RWPE1 (cell line): ENCODE data around the gene JAZF1.

Experiments used
- CTCF ChIA-PET: fragments of 350-600 bp; sonication (Branson Sonifier 250); formaldehyde crosslinking; extraction: SDS; loops from one replicate; lab custom pipeline; 2021; lab: Yijun Ruan, JAX
- POLR2A ChIA-PET: fragments of 400-600 bp; formaldehyde crosslinking; extraction: SDS; loops from one replicate; lab custom pipeline; 2020; ENCODE audit warnings: antibody characterized with exemption; ENCODE audit not compliant: low non-redundant PET; lab: Yijun Ruan, JAX
- DNase-seq: peaks from one replicate; pipeline ENCODE4 v3.0.0; 2012; ENCODE audit warnings: low spot score
- H3K27ac ChIP-seq: fragments of 450-650 bp; 2 replicates; pipeline ENCODE4 v1.5.1; 2017
- CTCF ChIP-seq: fragments of 450-650 bp; conservative IDR thresholded peaks from 2 replicates; pipeline ENCODE4 v1.5.1; 2017; ENCODE audit warnings: low read depth, mild to moderate bottlenecking

JAZF1 gene

DNA sequence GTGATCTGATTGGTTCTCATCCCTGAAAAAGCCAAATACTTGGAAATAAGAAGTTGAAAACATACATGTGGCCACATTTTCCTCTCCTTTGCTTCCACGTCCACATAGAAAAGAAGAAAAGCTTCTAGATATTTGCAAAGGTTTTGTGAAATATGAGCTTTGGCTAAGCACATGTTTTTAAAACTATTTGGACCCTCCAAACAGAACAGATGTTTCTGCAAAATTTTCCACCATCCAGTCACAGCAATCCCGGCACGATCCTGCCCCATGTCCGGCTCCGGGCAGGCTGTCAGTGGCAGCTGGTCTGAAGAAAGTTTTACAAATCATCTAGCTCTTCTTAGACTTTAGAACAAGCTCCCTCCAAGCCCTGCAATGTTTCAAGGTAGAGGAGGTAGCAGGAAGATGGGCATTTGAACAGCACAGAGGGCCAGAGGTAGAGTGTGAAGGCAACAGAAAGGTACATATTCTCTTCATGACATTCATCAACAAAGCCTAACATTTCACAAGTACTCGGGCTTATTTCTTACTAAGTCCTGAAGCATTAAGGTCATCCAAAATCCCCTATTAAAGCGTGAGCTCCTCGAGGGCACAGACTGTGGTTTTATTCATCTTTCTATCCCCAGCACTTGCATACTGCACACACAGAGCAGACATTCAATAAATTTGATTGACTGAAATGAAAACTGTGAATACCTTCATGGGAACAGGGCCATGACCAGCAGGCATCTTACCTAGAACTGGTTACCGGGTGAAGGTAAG lies 110.1 kb downstream of the JAZF1 start:
- no peak for DNase-seq
- TF ChIP-seq CTCF: no peak
- ChIA-PET CTCF (interaction anchor here (0.6 to 1.0 kb wide), 3 partner anchors 23 to 1791 kb away, joined by 3 to 4 read pairs (median 3); no protein-coding TSS in a partner anchor), POLR2A (no interaction called here)
- H3K27ac ChIP-seq: no peak overlapping the region

DNA sequence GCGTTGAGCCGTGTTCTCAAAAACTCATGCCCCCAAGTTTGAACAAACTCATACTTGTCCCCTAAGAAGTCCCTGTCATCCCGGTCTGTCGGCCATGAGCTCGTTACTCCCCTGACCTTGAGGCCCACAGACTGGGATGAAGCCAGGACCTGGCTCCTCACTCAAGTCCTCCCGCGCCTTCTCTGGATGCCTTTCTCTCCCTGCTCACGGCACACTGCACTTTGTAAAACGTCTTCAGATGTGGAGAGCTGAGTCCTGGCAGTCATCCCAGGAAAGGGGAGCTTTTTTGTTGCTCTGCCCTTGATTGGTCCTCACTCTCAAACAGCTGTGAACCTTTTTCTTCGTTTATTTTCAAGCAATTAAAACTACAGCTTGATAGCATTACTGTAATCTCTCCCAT lies 110.8 kb downstream of the JAZF1 start:
- TF ChIP-seq CTCF: no peak
- DNase-seq: no peak
- POLR2A ChIA-PET: no interaction called here
- CTCF ChIA-PET: interaction anchor here (0.6 to 1.7 kb wide), 2 partner anchors 8 to 295 kb away, joined by 3 to 7 read pairs; no protein-coding TSS in a partner anchor
- no peak overlapping the region for H3K27ac ChIP-seq

DNA sequence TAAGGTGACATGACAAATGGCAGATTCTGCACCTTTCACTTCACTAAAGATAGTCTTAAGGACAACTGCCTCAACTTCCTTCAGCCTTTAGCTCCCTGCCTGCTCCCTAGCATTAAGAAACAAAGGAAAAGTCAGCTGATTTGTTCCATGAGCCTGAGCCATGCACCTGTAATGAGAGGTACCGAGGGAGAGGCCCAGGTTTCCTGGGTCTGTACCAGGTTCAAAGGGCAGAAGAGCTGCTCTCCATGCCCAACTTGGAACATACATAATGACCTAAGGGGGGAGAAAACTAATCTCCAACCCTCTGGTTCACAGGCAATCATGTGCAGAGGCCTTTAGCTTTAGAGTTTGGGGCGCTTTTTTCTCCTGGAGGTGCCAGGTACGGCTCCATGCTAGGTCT lies 111.2 kb downstream of the JAZF1 start:
- no peak for TF ChIP-seq CTCF
- ChIA-PET POLR2A (no interaction called here), CTCF (interaction anchor here (1.7 kb wide), 1 partner anchor 9 kb away, joined by 7 read pairs; no protein-coding TSS in a partner anchor)
- DNase-seq: no peak
- no peak overlapping the region for H3K27ac ChIP-seq

DNA sequence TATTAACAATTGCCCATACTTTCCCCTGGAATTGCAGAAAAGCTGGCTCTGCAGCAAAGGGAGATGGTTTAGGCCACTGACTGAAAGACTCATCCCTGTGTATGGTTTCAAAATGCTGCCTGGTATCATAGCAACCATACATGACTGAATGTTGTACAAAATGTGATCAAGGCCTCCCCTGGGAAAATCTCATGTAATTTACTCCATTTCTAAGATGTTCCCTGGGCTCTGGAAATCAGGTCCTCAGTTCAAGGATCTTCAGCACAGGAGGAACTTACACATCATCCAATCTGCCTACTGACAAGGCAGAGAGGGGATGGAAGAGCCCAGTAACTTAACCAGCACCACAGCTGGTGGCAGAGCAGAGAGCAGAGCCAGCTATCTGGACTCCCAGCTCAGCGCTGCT lies 111.8 kb downstream of the JAZF1 start:
- no peak for TF ChIP-seq CTCF
- no peak for DNase-seq
- no peak overlapping the region for H3K27ac ChIP-seq
- CTCF ChIA-PET: interaction anchor here (1.7 kb wide), 1 partner anchor 9 kb away, joined by 7 read pairs; no protein-coding TSS in a partner anchor
- POLR2A ChIA-PET: no interaction called here

DNA sequence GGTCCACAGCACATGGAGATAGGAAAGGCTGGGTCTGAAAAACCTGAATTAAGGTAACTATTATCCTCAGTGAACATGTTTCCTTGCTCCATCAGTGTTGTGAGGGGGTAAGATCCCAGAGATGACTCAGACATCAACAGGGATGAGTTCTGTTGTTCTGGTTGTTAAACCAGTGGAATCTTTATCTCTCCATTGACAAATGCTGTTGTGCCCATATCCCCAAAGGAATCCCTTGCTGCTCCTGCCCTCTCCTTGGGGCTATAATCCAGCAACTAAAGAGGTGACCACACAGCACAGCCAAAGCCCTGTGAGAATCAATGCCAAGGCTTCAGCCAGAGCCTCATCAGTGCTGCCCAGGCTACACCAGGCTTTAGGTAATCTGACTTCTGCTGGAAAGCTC lies 113.4 kb downstream of the JAZF1 start:
- CTCF ChIA-PET: no interaction called here
- no peak for TF ChIP-seq CTCF
- POLR2A ChIA-PET: no interaction called here
- no peak for DNase-seq
- no peak overlapping the region for H3K27ac ChIP-seq

DNA sequence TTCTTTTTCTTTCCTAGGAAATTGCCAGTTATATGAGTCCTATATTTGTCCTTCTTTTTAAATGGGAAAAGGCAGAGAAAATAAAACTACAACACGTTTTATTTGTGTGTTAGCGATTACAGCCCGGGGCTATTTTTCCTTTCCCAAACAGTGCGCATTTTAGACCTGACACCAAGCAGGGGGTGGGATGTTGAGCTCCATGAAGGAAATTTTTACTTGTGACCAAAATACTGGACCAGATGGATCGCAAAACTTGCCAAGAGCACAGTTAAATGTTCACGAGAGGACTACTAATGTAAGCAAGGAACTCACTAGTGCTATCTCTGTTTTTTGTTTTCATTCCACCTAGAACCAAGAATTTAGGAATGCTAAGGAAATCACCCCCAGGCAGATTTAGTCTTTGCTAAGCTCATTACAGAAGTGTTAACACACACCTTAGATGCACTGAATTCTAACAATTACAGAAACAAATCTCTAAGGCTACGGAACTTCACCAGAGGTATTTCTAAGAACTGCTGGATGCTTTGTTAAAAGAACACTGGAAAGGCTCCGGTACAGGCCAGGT lies 114.8 kb downstream of the JAZF1 start:
- TF ChIP-seq CTCF: no peak
- DNase-seq: no peak
- no peak overlapping the region for H3K27ac ChIP-seq
- POLR2A ChIA-PET: no interaction called here
- CTCF ChIA-PET: no interaction called here
